Cardiac muscle cell (in vitro differentiated cells and primary cell): ENCODE data around the gene PRDM5. TPM values are rescaled to one million over a fixed set of nuclear protein-coding genes. Genes with fewer than 3 reads are reported as not detected.

Experiments
- DNase-seq, 2 donors: peaks; one replicate each; pipeline versions ENCODE4 v3.0.0 to v3.0.0-alpha.2; 2010 to 2017; ENCODE audit warnings: low read depth in 1 of 2, low spot score in 1 of 2
- H3K27ac ChIP-seq: fragments of 200-600 bp; sonication (generic); 2 replicates; pipeline ENCODE4 v1.5.1; 2016
- H3K27me3 ChIP-seq: fragments of 200-600 bp; sonication (generic); 2 replicates; pipeline ENCODE4 v1.6.0; 2016; ENCODE audit warnings: control low read depth
- H3K36me3 ChIP-seq: fragments of 200-600 bp; sonication (generic); 2 replicates; pipeline ENCODE4 v1.5.1; 2016; ENCODE audit warnings: control low read depth
- H3K4me1 ChIP-seq: fragments of 200-600 bp; sonication (generic); 2 replicates; pipeline ENCODE4 v1.8.1; 2017; ENCODE audit warnings: low read depth, mild to moderate bottlenecking, mixed run types
- H3K4me3 ChIP-seq: fragments of 200-600 bp; sonication (generic); 2 replicates; pipeline ENCODE4 v1.5.1; 2016; ENCODE audit warnings: mild to moderate bottlenecking
- H3K9me3 ChIP-seq: fragments of 200-600 bp; sonication (generic); 2 replicates; pipeline ENCODE4 v1.5.1; 2017; ENCODE audit warnings: low read depth, mild to moderate bottlenecking, control low read depth
- polyA plus RNA-seq: library from polyadenylated mRNA; unstranded; fragments of >200 nt; fragmentation: Nextera tagmentation; extraction: Ambion mirVana; gene quantifications from 2 replicates; pipeline ENCODE4 v1.2.1, GENCODE V29; 2016
- total RNA-seq: library from RNA; depleted of rRNA; stranded (reverse); fragments of >200 nt; gene quantifications from 2 replicates; pipeline ENCODE4 v1.2.3, GENCODE V29; 2016
- TF ChIP-seq, protein P1 (sequence below): IDR thresholded peaks from 2 replicates; pipeline ENCODE4 v1.5.1; 2012; ENCODE audit warnings: low read depth, mild to moderate bottlenecking, low read length

The PRDM5 gene
- total and polyA plus RNA-seq, 2 experiments from 2014 or later = 8.7 to 19.3 TPM

DNA sequence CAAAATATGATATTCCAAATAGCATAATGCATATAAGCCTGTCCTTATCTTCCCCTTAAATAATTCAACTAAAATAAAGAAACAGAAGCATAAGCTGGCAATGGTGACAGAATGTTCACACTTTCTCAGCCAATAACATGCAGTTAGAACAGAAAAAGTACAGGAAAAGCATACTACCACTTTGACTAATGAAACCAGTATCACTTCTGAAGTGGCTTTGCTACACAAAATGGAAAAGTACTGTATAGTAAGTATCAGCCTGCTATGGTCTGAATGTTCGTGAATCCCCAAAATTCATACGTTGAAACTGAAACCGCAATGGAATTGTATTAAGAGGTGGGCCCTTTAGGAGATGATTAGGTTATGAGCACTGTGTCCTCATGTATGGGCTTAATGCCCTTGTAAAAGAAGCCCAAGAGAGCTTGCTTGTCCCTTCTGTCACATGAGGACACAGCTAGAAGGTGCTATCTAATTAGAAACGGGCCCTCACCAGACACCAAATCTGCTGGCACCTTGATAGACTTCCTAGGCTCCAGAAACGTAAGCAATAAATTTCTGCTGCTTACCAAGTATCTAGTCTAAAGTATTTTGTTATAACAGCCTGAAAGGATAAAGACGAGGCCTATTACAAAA lies 102.6 kb downstream of the PRDM5 start:
- Histone ChIP-seq H3K27me3 (no peaks in the 10 kb centered on the region), H3K36me3 (no peaks in the 10 kb centered on the region), H3K9me3 (no peaks in the 10 kb centered on the region), H3K4me3 (no peak overlapping the region), H3K27ac (no peak overlapping the region), H3K4me1 (no peaks in the 10 kb centered on the region)
- TF ChIP-seq, protein P1, sequence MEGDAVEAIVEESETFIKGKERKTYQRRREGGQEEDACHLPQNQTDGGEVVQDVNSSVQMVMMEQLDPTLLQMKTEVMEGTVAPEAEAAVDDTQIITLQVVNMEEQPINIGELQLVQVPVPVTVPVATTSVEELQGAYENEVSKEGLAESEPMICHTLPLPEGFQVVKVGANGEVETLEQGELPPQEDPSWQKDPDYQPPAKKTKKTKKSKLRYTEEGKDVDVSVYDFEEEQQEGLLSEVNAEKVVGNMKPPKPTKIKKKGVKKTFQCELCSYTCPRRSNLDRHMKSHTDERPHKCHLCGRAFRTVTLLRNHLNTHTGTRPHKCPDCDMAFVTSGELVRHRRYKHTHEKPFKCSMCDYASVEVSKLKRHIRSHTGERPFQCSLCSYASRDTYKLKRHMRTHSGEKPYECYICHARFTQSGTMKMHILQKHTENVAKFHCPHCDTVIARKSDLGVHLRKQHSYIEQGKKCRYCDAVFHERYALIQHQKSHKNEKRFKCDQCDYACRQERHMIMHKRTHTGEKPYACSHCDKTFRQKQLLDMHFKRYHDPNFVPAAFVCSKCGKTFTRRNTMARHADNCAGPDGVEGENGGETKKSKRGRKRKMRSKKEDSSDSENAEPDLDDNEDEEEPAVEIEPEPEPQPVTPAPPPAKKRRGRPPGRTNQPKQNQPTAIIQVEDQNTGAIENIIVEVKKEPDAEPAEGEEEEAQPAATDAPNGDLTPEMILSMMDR = no peak
- no peak for DNase-seq

DNA sequence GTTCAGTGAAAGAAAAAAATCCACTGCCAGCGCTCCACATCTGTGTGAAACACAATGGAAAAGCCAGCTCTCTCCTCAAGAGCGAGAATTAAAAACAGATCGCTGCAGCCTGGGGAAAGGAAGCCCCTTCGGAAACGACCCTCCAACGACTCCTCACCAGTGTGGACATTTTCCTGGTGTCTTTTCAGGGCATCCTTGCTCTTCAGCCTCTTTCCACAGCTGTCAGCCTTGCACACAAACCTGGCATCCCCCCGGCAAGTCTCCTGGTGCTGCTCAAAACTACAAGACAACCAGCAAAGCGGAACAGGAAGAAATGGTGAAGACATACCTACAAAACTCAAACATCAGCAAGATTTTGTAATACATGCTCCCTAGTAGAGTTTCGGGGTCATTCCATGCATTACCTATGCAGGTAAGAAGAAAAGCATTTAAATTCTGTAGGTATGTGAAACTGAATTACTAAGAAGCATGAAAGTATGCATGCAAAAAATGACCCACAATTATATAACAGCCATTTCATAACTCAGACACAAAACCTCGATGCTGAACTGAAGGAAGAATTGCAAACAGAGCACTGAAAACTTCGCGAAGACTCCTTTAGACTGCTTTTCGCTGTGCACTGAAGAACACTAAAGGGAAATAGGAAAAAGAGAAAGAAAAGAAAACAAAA lies 106.1 kb downstream of the PRDM5 start:
- no peaks in the 10 kb centered on the region for H3K4me1 ChIP-seq
- no peaks in the 10 kb centered on the region for H3K27me3 ChIP-seq
- no peak overlapping the region for H3K27ac ChIP-seq
- no peak overlapping the region for H3K4me3 ChIP-seq
- H3K9me3 ChIP-seq = no peaks in the 10 kb centered on the region
- no peak for DNase-seq
- TF ChIP-seq, protein P1 = no peak
- H3K36me3 ChIP-seq = no peaks in the 10 kb centered on the region

DNA sequence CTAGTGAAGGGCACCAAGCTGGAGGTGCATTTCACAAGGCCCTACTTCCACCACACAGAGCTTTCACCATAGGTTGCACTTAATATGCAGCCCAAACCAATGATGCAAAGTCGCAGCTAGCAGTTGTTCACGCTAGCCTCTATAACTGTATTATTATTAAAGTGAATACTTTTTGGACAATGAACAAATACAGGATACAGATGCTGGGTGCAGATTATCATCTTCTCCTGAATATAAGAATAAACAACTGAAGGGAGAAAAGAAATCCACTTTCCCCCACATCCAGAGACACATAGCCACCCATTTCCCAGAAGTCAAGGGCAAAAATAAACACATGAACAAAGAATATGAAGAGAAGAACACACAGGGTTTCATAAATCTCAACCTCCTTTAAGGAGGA lies 107.2 kb downstream of the PRDM5 start:
- no peaks in the 10 kb centered on the region for H3K27me3 ChIP-seq
- H3K36me3 ChIP-seq = no peaks in the 10 kb centered on the region
- no peak overlapping the region for H3K27ac ChIP-seq
- H3K9me3 ChIP-seq = no peaks in the 10 kb centered on the region
- H3K4me3 ChIP-seq = no peak overlapping the region
- no peaks in the 10 kb centered on the region for H3K4me1 ChIP-seq
- TF ChIP-seq, protein P1 = no peak
- DNase-seq = no peak

DNA sequence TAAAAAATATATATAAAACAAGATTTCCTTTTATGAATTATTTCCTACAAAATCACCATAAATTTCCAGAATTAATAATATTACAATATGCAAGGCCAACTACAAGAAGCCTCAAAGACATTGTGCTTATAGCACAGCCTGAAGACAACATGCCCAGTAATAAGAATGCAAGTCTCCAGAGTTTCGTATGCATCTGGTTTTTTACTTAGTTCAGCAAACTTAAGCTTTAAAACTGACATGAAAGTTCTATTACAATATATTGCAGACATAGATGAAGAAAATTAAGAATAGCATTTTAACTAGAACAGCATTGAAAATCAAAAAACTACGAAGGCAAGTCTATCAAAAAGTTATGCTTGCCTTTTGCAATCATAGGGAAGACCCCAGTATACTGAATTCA lies 107.6 kb downstream of the PRDM5 start:
- no peaks in the 10 kb centered on the region for H3K36me3 ChIP-seq
- DNase-seq = no peak
- no peaks in the 10 kb centered on the region for H3K27me3 ChIP-seq
- TF ChIP-seq, protein P1 = no peak
- H3K9me3 ChIP-seq = no peaks in the 10 kb centered on the region
- H3K4me3 ChIP-seq = no peak overlapping the region
- no peaks in the 10 kb centered on the region for H3K4me1 ChIP-seq
- H3K27ac ChIP-seq = no peak overlapping the region

DNA sequence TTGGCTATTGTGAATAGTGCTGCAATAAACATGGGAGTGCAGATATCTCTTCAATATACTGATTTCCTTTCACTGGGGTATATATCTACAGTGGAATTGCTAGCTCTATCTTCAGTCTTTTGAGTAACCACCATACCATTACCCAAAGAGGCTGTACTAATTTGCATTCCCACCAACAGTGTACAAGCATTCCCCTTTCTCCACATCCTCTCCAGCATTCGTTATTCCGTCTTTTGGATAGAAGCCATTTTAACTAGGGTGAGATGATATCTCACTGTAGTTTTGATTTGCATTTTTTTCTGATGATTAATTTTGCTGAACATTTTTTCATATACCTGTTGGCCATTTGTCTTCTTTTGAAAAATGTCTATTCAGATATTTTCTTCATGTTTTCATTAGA lies 110.3 kb downstream of the PRDM5 start:
- no peaks in the 10 kb centered on the region for H3K27me3 ChIP-seq
- H3K27ac ChIP-seq = no peak overlapping the region
- TF ChIP-seq, protein P1 = no peak
- no peak overlapping the region for H3K4me3 ChIP-seq
- H3K9me3 ChIP-seq = no peaks in the 10 kb centered on the region
- H3K4me1 ChIP-seq = no peaks in the 10 kb centered on the region
- H3K36me3 ChIP-seq = no peaks in the 10 kb centered on the region
- no peak for DNase-seq
